Activated B cell treated with CpG ODN at 0.5 μM for 24 hours (primary cell): ENCODE measurements around the gene CDCA3. TPM values are rescaled to one million over a fixed set of nuclear protein-coding genes. Genes with fewer than 3 reads are reported as not detected.

Experiments used
- ATAC-seq: fragments of 200-7000 bp; cut with Tn5 transposase; one replicate; pipeline ENCODE4 v1.10.0; 2021; ENCODE audit warnings: low read depth, mild to moderate bottlenecking, moderate library complexity
- CTCF ChIA-PET: fragments of 350-600 bp; sonication (Branson Sonifier 250); formaldehyde crosslinking; loops from one replicate; lab custom pipeline; 2021; ENCODE audit warnings: antibody characterized with exemption; lab: Charles Lee
- POLR2A ChIA-PET: fragments of 350-600 bp; sonication (Branson Sonifier 250); formaldehyde crosslinking; loops from one replicate; lab custom pipeline; 2021; ENCODE audit warnings: antibody characterized with exemption; lab: Charles Lee
- DNase-seq: peaks from one replicate; pipeline ENCODE4 v3.0.0; 2022
- H3K27ac Mint-ChIP-seq: one replicate; pipeline ENCODE4 v1.8.0; 2020; ENCODE audit warnings: mixed read lengths
- H3K27me3 Mint-ChIP-seq: one replicate; pipeline ENCODE4 v1.8.0; 2021; ENCODE audit warnings: mixed read lengths
- H3K36me3 Mint-ChIP-seq: one replicate; pipeline ENCODE4 v1.8.0; 2021; ENCODE audit warnings: low read depth, mixed read lengths
- H3K4me1 Mint-ChIP-seq: one replicate; pipeline ENCODE4 v1.8.0; 2021; ENCODE audit warnings: mixed read lengths
- H3K4me3 Mint-ChIP-seq: one replicate; pipeline ENCODE4 v1.8.0; 2020; ENCODE audit warnings: mild to moderate bottlenecking, mixed read lengths
- H3K9me3 Mint-ChIP-seq: one replicate; pipeline ENCODE4 v1.8.0; 2020; ENCODE audit warnings: mixed read lengths
- intact Hi-C: fragments of 100-400 bp; cut with micrococcal nuclease; formaldehyde crosslinking; loops from one replicate; pipeline ENCODE4 v1.15.1; 2024
- total RNA-seq: library from RNA; stranded (reverse); gene quantifications from 2 replicates; pipeline ENCODE4 v1.2.3, GENCODE V29; 2022
- TF ChIP-seq, protein P1 (sequence below): fragments of 200-600 bp; IDR thresholded peaks from one replicate; pipeline ENCODE4 v1.8.0; 2022; ENCODE audit warnings: antibody characterized with exemption, mild to moderate bottlenecking

The CDCA3 gene
- total RNA-seq, 1 donor from 2014 or later, result 1.6 TPM

DNA sequence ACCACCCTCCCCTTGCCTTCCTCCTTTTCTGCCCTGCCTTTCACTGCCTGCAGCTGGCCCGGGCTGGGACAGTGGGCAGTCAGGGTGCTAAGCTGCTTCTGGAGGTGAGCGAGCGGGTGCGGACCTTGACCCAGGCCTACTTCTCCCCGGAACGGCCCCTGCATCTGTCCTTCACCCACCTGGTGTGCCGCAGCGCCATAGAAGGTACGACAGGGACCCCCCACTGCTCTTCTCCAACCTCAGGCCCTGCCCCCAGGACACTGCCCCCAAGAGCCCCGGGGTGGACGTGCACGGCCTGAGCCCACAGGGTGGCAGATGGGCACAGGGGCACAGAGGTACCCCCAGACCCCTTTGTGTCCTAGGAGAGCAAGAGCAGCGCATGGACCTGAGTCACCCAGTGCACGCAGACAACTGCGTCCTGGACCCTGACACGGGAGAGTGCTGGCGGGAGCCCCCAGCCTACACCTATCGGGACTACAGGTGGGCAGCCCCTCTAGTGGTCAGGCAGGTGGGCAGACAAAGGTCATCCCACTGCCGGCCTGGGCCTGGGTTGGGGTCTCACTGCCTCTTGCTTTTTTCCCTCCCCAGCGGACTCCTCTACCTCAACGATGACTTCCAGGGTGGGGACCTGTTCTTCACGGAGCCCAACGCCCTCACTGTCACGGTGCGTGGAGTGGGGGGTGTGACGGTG, 13.6 kb downstream of the CDCA3 start:
- TF ChIP-seq, protein P1, sequence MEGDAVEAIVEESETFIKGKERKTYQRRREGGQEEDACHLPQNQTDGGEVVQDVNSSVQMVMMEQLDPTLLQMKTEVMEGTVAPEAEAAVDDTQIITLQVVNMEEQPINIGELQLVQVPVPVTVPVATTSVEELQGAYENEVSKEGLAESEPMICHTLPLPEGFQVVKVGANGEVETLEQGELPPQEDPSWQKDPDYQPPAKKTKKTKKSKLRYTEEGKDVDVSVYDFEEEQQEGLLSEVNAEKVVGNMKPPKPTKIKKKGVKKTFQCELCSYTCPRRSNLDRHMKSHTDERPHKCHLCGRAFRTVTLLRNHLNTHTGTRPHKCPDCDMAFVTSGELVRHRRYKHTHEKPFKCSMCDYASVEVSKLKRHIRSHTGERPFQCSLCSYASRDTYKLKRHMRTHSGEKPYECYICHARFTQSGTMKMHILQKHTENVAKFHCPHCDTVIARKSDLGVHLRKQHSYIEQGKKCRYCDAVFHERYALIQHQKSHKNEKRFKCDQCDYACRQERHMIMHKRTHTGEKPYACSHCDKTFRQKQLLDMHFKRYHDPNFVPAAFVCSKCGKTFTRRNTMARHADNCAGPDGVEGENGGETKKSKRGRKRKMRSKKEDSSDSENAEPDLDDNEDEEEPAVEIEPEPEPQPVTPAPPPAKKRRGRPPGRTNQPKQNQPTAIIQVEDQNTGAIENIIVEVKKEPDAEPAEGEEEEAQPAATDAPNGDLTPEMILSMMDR, result no peak
- H3K9me3 Mint-ChIP-seq, result no peaks in the 10 kb centered on the region
- no peak overlapping the region for H3K4me3 Mint-ChIP-seq
- DNase-seq, result no peak
- H3K27me3 Mint-ChIP-seq, result peaks cover 2% of the 10 kb centered on the region
- POLR2A ChIA-PET, result interaction anchor here (3.5 kb wide), 1 partner anchor 14 kb away, joined by 15 read pairs; the partner anchor contains the start of genes CDCA3 and USP5
- peaks cover 14% of the 10 kb centered on the region for H3K4me1 Mint-ChIP-seq
- intact Hi-C loops, result no loop called here
- CTCF ChIA-PET, result interaction anchor here (0.9 to 3.6 kb wide), 2 partner anchors 11 to 14 kb away, joined by 3 to 12 read pairs; partner anchors contain the start of genes CDCA3 and USP5
- H3K36me3 Mint-ChIP-seq, result no peaks in the 10 kb centered on the region
- H3K27ac Mint-ChIP-seq, result no peak overlapping the region
- ATAC-seq, result no peak

DNA sequence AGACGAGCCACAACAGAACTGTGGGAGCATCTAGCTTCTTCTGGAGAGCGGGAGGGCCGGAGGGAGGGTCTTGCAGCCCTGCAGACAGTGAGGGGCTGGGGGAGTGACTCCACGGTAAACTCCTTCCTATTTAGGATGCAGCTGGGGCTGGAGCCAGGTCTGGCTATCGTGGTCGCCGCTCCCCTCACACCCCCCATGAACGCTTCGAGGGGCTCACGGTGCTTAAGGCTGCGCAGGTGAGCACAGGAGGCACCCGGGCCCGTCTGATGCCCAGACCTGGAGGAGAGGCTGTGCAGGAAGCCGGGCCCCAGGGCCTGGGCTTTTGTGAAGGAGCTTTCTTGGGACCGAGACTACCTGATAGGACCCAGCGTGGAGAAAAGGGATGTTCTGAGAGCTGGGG, 14.2 kb downstream of the CDCA3 start:
- DNase-seq (no peak), ATAC-seq (no peak)
- TF ChIP-seq, protein P1, result no peak
- no peak overlapping the region for H3K27ac Mint-ChIP-seq
- H3K4me1 Mint-ChIP-seq, result peaks cover 14% of the 10 kb centered on the region
- no peaks in the 10 kb centered on the region for H3K36me3 Mint-ChIP-seq
- CTCF ChIA-PET, result interaction anchor here (0.8 to 3.6 kb wide), 4 partner anchors 10 to 70 kb away, joined by 3 to 12 read pairs (median 3); partner anchors contain the start of genes CDCA3 and USP5
- POLR2A ChIA-PET, result no interaction called here
- peaks cover 2% of the 10 kb centered on the region for H3K27me3 Mint-ChIP-seq
- intact Hi-C loops, result no loop called here
- H3K9me3 Mint-ChIP-seq, result no peaks in the 10 kb centered on the region
- H3K4me3 Mint-ChIP-seq, result no peak overlapping the region

DNA sequence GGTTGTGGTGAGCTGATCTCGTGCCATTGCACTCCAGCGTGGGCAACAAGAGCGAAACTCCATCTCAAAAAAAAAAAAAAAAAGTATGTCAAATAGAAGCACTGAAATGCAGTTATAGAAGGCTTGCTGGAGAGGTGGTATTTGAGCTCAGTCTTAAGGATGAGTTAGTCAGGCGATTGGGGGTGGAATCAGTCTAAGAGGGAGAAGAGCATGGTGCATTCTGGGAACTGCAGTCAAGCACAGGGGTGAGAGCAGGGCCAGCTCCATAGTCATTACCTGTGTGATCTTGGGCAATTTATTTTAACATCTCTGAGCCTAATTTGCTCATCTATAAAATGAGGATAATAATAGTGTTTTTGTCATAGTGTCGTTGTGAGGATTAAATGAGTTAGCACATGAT, 16.2 kb downstream of the CDCA3 start:
- no peak overlapping the region for H3K27ac Mint-ChIP-seq
- ChIA-PET POLR2A (interaction anchor here (1.2 to 3.3 kb wide), 2 partner anchors 17 to 82 kb away, joined by 7 to 11 read pairs; partner anchors contain the start of genes CDCA3, MLF2 and USP5), CTCF (interaction anchor here (1.2 to 3.8 kb wide), 5 partner anchors 11 to 81 kb away, joined by 4 to 23 read pairs (median 5); partner anchors contain the start of genes CDCA3, MLF2 and USP5)
- H3K4me3 Mint-ChIP-seq, result no peak overlapping the region
- no peak for DNase-seq
- H3K36me3 Mint-ChIP-seq, result no peaks in the 10 kb centered on the region
- peaks cover 16% of the 10 kb centered on the region for H3K27me3 Mint-ChIP-seq
- H3K4me1 Mint-ChIP-seq, result peaks cover 9% of the 10 kb centered on the region
- no peaks in the 10 kb centered on the region for H3K9me3 Mint-ChIP-seq
- TF ChIP-seq, protein P1, result no peak
- intact Hi-C loops, result no loop called here
- no peak for ATAC-seq

DNA sequence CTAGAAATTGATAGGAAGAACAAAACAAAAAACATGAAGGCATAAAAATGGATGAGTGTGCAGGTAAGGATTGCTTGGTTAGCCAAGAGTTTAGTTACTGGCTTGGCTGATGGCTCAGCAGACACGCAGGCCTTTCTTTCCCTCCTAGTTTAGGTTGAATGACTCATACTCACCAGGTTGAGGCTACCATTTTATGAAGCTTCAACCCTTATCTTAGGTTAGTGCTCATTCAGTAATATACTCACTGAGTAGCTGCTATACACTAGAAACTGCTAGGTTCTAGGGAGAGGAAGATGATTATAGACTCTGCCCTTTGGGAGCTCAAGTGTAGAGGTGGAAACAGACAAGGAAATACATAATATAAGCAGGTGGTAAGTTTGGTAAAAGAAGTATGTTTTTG, 16.8 kb downstream of the CDCA3 start:
- Mint-ChIP-seq H3K4me3 (no peak overlapping the region), H3K4me1 (peaks cover 9% of the 10 kb centered on the region), H3K36me3 (no peaks in the 10 kb centered on the region), H3K27ac (no peak overlapping the region), H3K27me3 (peaks cover 21% of the 10 kb centered on the region), H3K9me3 (no peaks in the 10 kb centered on the region)
- TF ChIP-seq, protein P1, result no peak
- ATAC-seq (no peak), DNase-seq (no peak)
- POLR2A ChIA-PET, result interaction anchor here (1.2 to 3.3 kb wide), 2 partner anchors 18 to 81 kb away, joined by 7 to 11 read pairs; partner anchors contain the start of genes CDCA3, MLF2 and USP5
- CTCF ChIA-PET, result interaction anchor here (0.7 to 3.8 kb wide), 9 partner anchors 10 to 81 kb away, joined by 3 to 23 read pairs (median 5); partner anchors contain the start of genes CD4, CDCA3, MLF2 and PTMS
- intact Hi-C loops, result no loop called here
